GM18499 (cell line): ENCODE measurements around the gene C6orf47.

Source experiments
- ATAC-seq: cut with Tn5 transposase; IDR thresholded peaks from one replicate; pipeline ENCODE4 v1.9.1; 2021; ENCODE audit warnings: moderate number of reproducible peaks; ENCODE audit not compliant: insufficient read depth, unreplicated experiment

C6orf47 gene

GRCh38 chr6:31689249-31690110 is 28.9 kb upstream of the C6orf47 start:
- ATAC-seq, result no peak

GRCh38 chr6:31687860-31688693 is 27.5 kb upstream of the C6orf47 start:
- ATAC-seq, result no peak

GRCh38 chr6:31687321-31687720 is 26.7 kb upstream of the C6orf47 start:
- no peak for ATAC-seq

- no peak for ATAC-seq
Measured at GRCh38 chr6:31686483-31686882, 25.9 kb upstream of the C6orf47 start.

- ATAC-seq, result no peak
Measured at GRCh38 chr6:31683591-31683990, 23.0 kb upstream of the C6orf47 start.

- ATAC-seq, result no peak
Measured at GRCh38 chr6:31681135-31681671, 20.6 kb upstream of the C6orf47 start.

GRCh38 chr6:31680226-31681134 is 19.9 kb upstream of the C6orf47 start, which contains the start of gene LY6G5C:
LY6G5C (minus strand) TSS chr6:31681067; CDS start chr6:31680373, 694 bp downstream.
- no peak for ATAC-seq

GRCh38 chr6:31677955-31678354 is 17.4 kb upstream of the C6orf47 start:
- no peak for ATAC-seq

GRCh38 chr6:31676904-31677303 is 16.3 kb upstream of the C6orf47 start:
- ATAC-seq, result no peak

GRCh38 chr6:31676322-31676903 is 15.8 kb upstream of the C6orf47 start:
- no peak for ATAC-seq

- no peak for ATAC-seq
Measured at GRCh38 chr6:31669676-31670075, 9.1 kb upstream of the C6orf47 start, which contains the start of gene LY6G5B. LY6G5B (plus strand) TSS chr6:31669976; CDS start chr6:31670951, 975 bp downstream.

GRCh38 chr6:31666337-31666965 is 5.9 kb upstream of the C6orf47 start:
- no peak for ATAC-seq

- ATAC-seq, result peak; percentile 51
Measured at GRCh38 chr6:31665501-31666336, 5.1 kb upstream of the C6orf47 start, which contains the start of gene CSNK2B. CSNK2B (plus strand) TSS chr6:31666080; CDS start chr6:31666832, 752 bp downstream.

- no peak for ATAC-seq
Measured at GRCh38 chr6:31664790-31665500, 4.4 kb upstream of the C6orf47 start, which contains the start of gene GPANK1. GPANK1 (minus strand) TSS chr6:31664997; CDS start chr6:31664478, 519 bp downstream.

GRCh38 chr6:31663961-31664789 is 3.6 kb upstream of the C6orf47 start:
- no peak for ATAC-seq
